GM19324 (cell line): Measurements from ENCODE around the gene SLC30A3.
A peak's percentile ranks its signal among the peaks of the same experiment; 100 is the strongest.

ENCODE experiments used
- ATAC-seq: cut with Tn5 transposase; IDR thresholded peaks from one replicate; pipeline ENCODE4 v1.9.1; 2021; ENCODE audit warnings: mild to moderate bottlenecking, moderate library complexity; ENCODE audit not compliant: unreplicated experiment, low FRiP score

Gene SLC30A3

GRCh38 chr2:27236626-27237025, 26.2 kb downstream of the SLC30A3 start:
- no peak for ATAC-seq

GRCh38 chr2:27236136-27236535, 26.7 kb downstream of the SLC30A3 start:
- ATAC-seq, result no peak

- ATAC-seq, result no peak
Observed at GRCh38 chr2:27233341-27233740, 29.5 kb downstream of the SLC30A3 start.

GRCh38 chr2:27231921-27232320, 30.9 kb downstream of the SLC30A3 start:
- no peak for ATAC-seq

- no peak for ATAC-seq
Observed at GRCh38 chr2:27227501-27227900, 35.3 kb downstream of the SLC30A3 start.

GRCh38 chr2:27225526-27225925, 37.3 kb downstream of the SLC30A3 start:
- ATAC-seq, result no peak

GRCh38 chr2:27223416-27223815, 39.4 kb downstream of the SLC30A3 start:
- no peak for ATAC-seq

GRCh38 chr2:27222407-27222806, 40.4 kb downstream of the SLC30A3 start:
- no peak for ATAC-seq

- no peak for ATAC-seq
Observed at GRCh38 chr2:27221166-27221565, 41.7 kb downstream of the SLC30A3 start.

GRCh38 chr2:27220091-27220490, 42.8 kb downstream of the SLC30A3 start:
- ATAC-seq, result no peak

GRCh38 chr2:27219091-27219490, 43.8 kb downstream of the SLC30A3 start:
- no peak for ATAC-seq

- ATAC-seq, result no peak
Observed at GRCh38 chr2:27218614-27219013, 44.2 kb downstream of the SLC30A3 start.

- ATAC-seq, result peak; percentile 71
Observed at GRCh38 chr2:27217173-27218121, 45.4 kb downstream of the SLC30A3 start, which contains the start of gene CAD. TSS of gene CAD (plus strand) at chr2:27217369. CDS start at chr2:27217552, 183 bp downstream.

GRCh38 chr2:27216416-27217137, 46.3 kb downstream of the SLC30A3 start:
- ATAC-seq, result no peak

- ATAC-seq, result no peak
Observed at GRCh38 chr2:27214941-27215340, 47.9 kb downstream of the SLC30A3 start.

- ATAC-seq, result peak; percentile 3
Observed at GRCh38 chr2:27212626-27213471, 50.0 kb downstream of the SLC30A3 start.

GRCh38 chr2:27211943-27212625, 50.8 kb downstream of the SLC30A3 start, which contains the start of the genes ATRAID and SLC5A6:
TSS of gene ATRAID (plus strand) at chr2:27212041. CDS start at chr2:27212369, 328 bp downstream.
TSS of gene SLC5A6 (minus strand) at chr2:27212268. CDS start at chr2:27207650, 4,618 bp downstream.
- peak; percentile 81 for ATAC-seq

GRCh38 chr2:27211241-27211942, 51.5 kb downstream of the SLC30A3 start:
- ATAC-seq, result peak; percentile 6
